HG03139 (cell line): ENCODE results near the gene NUDT16.
A peak's percentile ranks its signal among the peaks of the same experiment; 100 is the strongest.

Source experiments
- ATAC-seq: cut with Tn5 transposase; IDR thresholded peaks from one replicate; pipeline ENCODE4 v1.9.1; 2021; ENCODE audit not compliant: unreplicated experiment

NUDT16 gene

DNA sequence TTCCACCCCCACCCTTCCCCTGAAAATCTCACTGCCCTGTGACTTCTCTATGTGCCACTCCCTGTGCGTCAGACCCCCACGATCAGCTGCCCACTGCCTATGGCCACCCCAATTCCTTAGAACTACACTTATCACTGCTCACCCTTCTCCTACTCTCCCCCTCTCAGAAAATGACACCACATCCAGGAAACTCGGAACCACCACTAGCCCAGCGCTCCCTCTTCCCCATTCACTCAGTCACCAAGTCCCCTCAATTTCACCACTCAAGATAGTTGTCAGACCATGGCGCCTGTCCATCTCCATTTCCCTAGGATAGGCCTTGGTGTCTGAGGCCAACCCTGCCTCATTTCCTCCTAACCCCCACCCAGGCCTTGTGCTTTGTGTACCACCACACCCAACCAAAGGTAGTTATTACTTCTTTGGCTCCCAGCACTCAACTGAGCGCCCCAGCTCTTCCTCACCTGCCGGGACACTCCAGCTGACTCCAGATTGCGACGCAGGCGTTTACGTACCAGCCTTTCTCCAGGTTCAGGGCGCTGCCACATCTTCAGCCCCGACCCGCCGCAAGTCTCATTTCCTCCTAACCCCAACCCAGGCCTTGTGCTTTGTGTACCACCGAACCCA lies 641 bp upstream of the NUDT16 start:
- ATAC-seq: peak; percentile 0

DNA sequence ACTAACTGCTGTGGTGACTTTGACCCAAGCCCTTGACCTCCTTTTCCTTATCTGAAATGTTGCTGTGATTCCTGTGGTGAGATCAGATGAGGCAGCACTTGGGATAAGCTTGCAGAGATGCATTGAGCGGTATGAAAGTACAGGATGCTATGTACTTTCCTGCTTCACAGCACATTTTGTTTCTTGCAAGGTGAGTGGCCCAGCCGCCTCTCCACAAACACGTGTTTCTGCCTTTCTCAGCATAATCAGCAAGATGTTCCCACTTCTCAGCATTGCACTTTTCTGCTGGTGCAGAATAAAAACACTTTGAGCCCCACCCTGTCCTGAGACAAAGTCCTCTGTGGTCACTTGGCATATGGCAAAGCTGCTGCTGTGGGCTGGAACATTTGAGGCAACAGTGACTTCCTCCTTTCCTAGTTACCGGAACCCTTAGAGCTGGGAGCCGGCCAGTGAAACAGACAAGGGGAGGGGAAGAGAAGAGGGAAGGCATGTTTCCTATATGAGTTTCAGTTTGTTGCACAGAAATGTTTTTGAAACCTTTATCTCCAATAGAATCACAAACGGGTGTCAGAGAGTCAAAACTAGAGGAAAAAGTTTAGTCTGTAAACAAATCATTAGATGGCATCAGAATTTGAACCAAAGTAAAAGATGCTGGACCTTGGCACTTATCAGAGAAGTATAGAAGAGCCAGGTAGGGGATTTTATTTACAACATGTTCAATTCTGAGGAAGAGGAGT lies 5.0 kb downstream of the NUDT16 start:
- no peak for ATAC-seq

DNA sequence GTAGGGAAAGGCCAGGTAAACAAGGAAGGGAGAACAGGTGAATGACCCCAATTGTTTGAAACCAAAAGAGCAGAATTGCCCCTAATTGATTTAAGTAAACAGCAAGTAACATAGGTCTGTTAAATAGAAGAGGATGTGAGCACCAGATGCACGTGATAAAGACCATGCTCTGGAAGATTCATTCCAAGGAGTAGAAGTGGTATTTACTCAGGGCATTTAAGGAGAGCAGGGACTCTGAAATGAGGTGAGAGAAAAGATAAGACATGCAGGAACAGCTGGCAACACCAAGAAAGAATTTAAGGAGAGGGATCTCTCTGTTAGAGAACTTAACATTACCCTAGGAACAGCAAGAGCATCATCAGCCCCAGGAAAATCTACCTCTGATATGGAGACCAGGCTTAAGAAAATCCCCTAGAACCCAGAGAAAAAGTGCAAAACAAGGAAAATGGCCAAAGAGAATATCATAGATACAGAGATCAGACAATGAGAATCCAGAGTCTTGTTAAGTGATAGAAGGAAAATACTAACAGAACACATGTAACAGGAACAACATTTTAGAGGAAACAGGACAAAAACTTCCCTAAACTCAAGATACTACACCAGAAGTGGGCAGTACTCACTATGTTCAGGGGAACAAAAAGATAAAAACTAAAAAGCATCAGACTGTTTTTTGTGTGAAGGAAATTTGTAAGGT lies 6.4 kb downstream of the NUDT16 start:
- ATAC-seq: no peak

DNA sequence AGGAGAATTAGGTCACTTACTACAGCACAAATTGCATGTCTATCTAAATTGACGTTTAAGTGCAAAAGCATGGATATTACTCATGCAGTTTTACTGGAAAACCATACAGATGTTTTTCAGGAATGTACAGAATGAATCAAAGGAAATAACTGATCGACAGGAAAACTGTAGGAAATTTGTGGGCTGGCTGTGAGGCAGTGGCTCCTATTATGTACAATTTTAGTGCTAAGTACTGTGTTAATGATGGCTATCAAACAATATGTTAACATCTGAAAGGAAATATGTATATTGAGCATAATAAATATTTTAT lies 6.9 kb downstream of the NUDT16 start:
- no peak for ATAC-seq

DNA sequence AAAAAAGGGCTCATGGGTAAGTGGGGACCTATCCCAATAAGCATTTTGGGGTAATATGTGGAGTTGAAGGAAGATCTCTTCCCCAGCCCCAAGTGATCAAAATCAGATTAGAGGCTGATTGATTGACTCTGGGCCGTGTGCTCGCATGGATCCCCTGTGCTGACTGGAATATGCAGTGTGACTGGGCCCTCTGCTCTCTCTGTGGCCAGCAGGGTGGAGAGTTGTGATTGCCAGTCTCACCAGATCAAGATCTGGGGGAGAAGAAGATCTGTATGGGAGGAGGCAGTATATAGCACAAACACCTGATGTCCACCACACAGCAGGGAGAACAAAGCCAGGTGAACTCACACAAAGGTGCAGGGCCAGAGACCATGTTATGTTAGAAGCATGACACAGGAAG lies 8.8 kb downstream of the NUDT16 start:
- ATAC-seq: no peak

DNA sequence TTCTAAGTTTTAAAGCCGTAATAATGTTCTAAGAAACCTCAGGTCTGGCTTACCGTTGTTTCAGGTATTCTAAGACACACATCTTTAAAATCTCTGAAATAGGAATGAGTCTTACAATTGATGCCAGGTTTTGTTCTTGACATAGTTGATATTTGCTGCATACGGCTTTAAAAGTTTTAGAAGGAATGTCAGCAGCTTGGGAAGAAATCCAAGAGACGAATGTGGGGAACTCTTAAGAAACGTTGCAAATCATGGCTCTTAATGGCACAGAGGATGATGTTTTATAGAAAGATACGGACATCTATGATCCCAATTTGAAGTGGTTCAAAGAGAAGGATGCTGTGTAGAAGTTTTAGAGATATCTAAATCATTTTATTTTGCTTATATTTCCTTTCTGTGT lies 11.5 kb downstream of the NUDT16 start:
- ATAC-seq: no peak

DNA sequence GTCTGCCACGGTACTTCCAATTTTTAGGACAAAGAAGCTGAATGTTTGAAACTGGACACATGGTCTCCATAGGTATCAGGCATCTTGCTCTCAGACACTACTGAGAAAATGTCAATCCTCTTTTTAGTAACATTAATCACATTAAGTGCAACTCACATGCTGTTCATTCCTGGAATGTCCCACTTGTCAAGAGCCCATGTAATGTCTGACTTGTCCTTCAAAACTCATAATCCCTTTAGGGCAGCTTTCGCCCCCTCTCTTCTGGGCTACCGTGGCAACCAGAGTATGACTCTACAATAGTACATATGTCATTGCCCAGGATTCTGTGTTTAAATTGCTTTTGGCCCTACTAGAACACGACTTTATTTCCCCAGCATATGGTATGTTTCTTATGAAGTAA lies 12.3 kb downstream of the NUDT16 start:
- no peak for ATAC-seq

DNA sequence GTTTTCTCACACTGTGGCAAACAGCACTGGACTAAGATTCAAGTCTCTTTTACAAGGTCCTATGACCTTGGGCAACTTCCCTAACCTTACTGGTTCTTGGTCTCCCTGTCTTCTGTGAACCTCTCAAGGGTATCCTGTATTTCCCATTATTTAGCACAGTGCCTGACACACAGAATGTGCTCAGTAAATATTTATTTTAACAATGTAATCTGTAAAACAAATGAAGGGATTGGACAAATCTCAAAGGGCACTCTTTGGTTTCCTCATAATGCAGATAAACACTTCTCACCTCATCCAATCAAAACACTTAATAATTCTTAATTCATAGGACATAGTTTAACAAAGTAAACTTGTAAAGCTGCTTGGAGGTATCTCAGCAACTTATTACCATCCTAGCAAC lies 12.8 kb downstream of the NUDT16 start:
- no peak for ATAC-seq

DNA sequence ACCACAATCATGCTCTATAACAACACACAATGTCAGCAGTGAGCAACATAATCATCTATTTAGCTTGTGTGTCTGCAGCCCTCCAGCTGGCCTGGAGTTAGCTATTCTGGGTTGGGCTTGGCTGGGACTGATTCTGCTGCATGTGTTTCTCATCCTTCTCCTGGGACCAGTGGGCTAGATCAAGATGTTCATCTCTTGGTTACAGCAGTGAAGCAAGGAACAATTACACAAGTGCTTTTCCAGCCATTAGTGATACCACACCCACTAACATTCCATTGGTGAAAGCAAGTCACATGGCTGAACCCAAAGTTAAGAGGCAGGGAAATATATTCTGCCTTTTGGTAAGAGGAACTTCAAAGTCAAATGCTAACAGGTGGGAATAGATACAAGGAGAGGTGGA lies 14.6 kb downstream of the NUDT16 start:
- ATAC-seq: no peak

DNA sequence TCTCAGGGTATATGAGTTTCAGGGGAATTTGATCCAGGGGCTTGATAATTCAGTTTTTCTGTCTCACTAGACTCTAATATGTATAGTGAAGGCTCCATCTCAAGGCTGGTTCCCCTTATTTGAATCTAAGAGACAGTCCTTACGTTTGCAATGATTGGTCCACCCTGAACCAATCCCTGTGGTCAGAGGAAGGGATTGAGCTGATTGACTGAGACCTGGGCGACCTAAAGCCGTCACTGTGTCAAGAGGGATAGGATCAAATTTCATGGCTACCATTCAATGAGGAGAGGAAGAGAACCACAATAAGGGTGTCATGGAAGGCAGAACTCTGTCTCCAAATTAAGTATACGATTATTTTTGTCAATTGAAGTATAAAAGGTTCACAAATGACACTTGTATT lies 16.3 kb downstream of the NUDT16 start:
- no peak for ATAC-seq

DNA sequence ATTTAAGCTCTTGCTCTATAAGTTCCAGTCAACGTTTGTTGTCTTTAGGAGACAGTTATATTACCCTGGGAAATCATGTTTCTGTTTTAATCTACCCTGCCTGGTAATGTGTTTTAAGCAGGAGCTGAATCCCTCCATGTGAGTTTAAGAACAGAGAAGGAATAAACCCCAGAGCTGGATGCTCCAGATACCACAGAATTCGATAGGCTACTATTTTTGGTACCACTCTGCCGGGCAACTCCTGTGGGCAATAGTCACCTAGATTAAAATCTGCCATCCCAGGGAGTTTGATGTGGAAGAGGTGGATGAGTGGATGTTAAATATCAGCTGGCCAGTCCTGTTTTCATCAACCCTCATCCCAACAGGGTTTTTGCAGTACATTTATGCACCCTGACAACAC lies 20.4 kb downstream of the NUDT16 start:
- ATAC-seq: no peak

DNA sequence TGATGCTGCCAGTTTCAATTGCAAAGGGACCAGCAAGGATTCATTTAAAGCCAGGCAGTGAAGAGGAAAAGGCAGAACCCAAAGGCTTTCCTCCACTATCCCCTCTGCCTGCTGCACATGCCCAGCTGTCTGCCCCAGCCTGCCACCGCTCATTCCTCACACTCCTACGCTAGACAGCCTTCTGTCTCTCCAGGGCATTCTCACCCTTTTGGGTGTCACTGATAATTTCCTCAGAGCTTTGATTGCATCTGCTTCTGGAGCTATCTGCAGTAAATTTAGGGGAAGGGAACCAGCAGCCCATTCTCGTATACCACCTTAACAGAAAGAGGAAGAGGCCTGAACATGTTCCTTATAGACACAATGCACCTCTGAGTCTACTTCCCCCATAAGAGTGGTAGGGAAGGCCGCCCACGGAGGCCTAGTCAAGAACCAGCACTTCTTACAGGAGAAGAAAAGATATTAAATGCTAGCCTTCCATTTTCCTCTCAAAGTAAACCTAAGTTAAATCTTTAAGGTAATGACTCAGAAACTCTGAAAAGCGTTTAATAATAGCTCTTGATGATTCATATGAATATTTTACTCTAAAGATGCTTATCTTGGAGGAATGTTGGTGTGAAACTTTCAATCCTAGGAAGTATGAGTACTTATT lies 20.9 kb downstream of the NUDT16 start:
- ATAC-seq: no peak

DNA sequence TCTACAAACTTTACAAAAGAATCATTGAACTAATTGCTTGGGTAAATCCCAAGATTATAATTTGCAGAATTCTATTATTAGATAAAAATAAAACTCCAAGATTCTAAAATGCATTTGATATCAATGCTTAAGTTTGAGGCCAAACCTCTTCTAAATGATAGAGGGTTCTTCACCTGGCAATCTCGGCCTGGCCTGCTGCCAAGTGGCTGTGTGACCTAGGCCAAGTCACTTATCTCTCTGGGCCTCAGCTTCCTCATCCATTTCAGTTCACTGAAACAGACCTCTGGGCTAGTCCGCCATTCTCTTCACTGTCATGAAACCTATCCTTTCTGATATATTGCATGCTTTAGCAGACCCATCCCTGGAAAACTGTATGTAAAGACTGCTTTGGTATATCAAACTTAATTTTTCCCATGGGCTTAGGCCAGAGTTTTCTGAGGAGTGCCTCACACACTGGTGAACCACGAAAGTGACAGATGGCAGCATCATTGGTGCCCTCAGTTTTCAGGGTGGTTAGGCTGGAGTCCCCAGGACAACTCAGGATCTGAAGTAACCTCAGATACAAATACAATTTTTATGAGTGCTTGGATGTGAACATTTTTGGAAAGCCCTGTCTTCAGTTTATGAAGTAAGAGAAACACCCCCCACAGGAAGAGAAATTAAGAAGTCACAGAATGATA lies 21.8 kb downstream of the NUDT16 start:
- no peak for ATAC-seq

DNA sequence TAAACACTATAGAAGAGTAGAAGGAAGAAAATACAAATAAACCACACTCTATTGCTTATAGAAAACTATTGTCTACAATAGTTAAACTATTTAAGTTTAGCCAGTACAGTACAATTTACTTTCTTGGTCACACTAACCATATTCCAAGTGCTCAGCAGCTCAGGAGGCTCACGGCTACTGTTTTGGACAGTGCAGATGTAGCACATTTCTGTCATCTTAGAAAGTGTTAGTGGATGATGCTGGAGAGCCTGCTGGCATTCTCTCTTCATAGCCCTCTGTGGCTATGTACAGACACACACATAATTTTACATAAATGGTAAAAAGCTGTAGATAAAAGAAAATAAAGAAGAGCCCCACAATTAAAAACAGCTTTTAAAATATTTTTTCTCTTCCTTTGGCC lies 23.8 kb downstream of the NUDT16 start:
- ATAC-seq: no peak

DNA sequence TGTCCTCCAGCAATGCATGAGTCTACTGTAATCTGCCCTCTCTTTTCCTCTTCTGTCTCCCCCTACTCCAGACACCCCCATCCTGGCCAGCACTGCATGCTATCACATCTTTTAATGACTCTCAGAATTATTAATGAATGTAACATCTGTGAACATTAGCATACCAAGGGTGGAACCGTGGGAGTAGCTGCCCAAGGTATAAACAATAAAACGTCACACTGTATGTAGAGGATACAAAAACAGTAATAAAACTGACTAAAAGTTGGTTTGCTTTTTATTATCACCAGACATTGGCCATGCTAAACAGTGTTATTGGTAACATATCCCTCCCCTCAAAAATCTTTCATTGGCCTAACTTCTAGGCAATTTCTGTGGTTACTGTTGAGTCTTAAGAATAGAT lies 24.7 kb downstream of the NUDT16 start:
- ATAC-seq: no peak

DNA sequence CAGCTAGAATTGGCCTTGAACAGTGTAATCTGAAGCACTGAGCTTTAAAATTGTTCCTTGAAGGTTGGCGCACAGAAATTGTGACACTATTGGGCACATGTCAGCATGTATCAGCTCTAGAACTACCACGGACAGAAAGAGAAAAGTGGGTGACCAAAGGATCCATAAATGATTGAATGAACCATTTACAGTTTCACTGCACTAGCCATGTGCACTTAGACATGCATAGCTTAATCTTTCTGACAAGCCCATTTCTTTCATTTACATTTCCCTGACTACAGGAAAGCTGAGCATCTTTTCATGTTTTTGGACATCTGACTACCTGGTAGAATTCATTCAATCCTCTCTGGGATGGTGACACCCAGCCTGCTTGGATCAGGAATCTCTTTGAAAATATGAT lies 36.2 kb downstream of the NUDT16 start:
- no peak for ATAC-seq

DNA sequence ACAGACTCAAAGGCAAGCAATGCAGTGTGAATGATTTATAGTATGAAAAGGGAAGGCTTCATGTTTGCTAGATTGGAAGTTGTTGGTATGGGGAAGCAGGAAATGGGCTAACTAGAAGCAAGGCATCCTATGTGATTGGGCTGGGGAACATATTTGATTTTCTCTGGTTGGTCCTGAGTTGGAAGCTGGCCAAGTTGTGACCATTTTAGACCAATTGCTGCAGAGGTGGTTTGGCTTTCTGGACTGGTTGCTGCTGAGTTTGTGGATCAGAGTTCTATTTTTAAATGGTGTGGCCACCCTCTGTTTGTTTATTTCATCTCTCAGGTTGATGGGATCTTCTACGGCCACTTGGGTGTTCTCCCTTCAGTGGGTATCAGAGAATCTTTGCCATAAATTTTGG lies 39.7 kb downstream of the NUDT16 start:
- no peak for ATAC-seq

DNA sequence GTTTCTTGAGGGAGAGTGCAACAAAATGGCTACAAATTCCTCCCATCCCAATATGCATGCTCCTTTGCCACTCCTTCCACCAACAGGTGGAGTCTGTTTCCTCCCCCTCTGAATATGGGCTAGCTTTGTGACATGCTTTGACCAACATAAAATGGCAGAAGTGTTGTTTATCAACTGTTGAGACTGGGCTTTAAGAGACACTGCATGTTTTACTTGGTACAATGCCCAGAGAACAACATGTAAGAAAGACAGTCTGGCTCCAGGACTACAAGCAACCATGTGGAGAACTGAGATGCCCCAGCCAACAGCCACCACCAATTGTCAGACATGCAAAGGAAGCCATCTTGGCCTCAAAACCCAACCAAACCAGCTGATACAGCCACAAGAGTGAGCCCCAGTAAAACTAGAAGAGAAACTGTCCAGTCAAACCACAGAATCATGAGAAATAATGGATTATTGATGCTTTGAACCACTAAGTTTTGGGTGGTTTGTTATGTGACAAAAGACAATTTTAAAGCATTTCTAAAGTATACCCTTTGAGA lies 40.5 kb downstream of the NUDT16 start:
- no peak for ATAC-seq

DNA sequence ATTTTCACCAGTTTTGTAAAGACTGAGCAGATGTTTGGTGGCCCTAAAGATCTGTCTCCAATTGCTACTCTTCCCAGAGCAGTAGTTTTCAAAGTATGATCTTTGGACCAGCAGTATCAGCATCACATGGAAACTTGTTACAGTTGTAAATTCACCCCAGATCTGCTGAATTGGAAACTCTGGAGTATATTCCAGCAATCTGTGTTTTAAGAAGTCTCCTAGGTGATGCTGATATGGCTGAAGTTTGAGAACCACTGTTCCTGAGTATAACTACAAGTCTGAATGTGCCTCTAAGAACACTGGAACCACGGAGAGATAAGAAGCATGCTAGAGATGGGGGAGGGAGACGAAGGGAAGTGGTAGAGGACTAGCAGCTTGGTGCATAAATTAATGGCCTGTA lies 45.7 kb downstream of the NUDT16 start:
- no peak for ATAC-seq

DNA sequence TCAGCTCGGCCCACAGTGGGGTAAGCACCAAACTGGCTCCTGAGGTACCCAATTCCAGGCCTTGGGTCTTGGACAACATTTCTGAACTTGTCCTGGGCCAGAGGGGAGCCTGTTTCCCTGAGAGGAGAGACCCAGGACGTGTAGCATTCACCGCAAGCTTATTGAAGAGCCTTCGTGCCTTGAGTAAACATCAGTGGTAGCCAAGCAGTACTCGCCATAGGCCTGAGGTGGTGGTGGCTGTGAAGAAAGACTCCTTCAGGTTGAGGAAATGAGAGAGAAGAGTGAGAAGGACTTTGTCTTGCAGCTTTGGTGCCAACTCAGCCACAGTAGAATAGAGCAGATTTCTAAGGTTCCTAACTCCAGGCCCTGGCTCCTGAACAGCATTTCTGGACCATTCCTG lies 50.2 kb downstream of the NUDT16 start:
- no peak for ATAC-seq

DNA sequence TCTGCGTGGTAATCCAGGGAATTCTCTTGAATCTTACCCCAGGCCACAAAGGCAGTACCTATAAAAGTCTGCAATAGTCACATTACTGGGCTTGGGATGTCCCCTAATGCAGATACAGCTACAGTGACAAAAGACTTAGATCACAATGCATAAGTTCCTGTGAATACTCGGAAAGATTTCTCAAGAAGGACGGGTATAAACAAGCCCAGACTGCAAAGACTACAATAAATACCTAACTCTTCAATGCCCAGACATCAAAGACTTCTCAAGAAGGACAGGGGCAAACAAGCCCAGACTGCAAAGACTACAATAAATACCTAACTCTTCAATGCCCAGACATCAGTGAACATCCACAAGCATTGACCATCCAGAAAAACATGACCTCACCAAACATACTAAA lies 50.9 kb downstream of the NUDT16 start:
- no peak for ATAC-seq
